Vagina (tissue), 2 donors: ENCODE measurements around the gene ITPK1. TPM values are rescaled to one million over a fixed set of nuclear protein-coding genes. Genes with fewer than 3 reads are reported as not detected.
A peak's percentile ranks its signal among the peaks of the same experiment; 100 is the strongest.

Experiments used
- DNase-seq, 2 donors: peaks; one replicate each; pipeline ENCODE4 v3.0.0-alpha.2; 2017; ENCODE audit errors: extremely low spot score in 2 of 2
- H3K27ac ChIP-seq: fragments of 200-600 bp; sonication (generic); one replicate; pipeline ENCODE4 v1.5.1; 2019
- H3K27me3 ChIP-seq: fragments of 200-600 bp; sonication (generic); one replicate; pipeline ENCODE4 v1.5.1; 2019
- H3K36me3 ChIP-seq, 2 donors: fragments of 200-600 bp; sonication (generic); one replicate each; pipeline ENCODE4 v1.5.1; 2017 to 2019
- H3K4me1 ChIP-seq: fragments of 200-600 bp; sonication (generic); one replicate; pipeline ENCODE4 v1.5.1; 2019
- H3K4me3 ChIP-seq, 2 donors: fragments of 200-600 bp; sonication (generic); 1 replicate in 1 of 2; 2 replicates in 1 of 2; pipeline ENCODE4 v1.5.1; 2016 to 2019
- H3K9me3 ChIP-seq: fragments of 200-600 bp; sonication (generic); one replicate; pipeline ENCODE4 v1.5.1; 2019
- POLR2A ChIP-seq, 2 donors: fragments of 450-650 bp; IDR thresholded peaks; one replicate each; pipeline ENCODE4 v1.6.1; 2017; ENCODE audit warnings: antibody characterized with exemption in 2 of 2, mild to moderate bottlenecking in 2 of 2, moderate library complexity in 2 of 2
- POLR2AphosphoS5 ChIP-seq, 2 donors: sonication (generic); formaldehyde crosslinking; IDR thresholded peaks; one replicate each; pipeline ENCODE4 v1.9.0; 2017; ENCODE audit warnings: antibody characterized with exemption in 2 of 2, mild to moderate bottlenecking in 2 of 2, low read depth in 1 of 2; ENCODE audit not compliant: insufficient read depth in 1 of 2
- intact Hi-C: fragments of 100-400 bp; cut with DNase I; formaldehyde crosslinking; loops from one replicate; pipeline ENCODE4 v1.15.1; 2023
- total RNA-seq: library from RNA; depleted of rRNA; stranded (reverse); fragments of >200 nt; gene quantifications from one replicate; pipeline ENCODE4 v1.2.3, GENCODE V29; 2016
- TF ChIP-seq, protein P1 (sequence below), 3 experiments: fragments of 450-650 bp in 2 of 3; fragments of 200-600 bp in 1 of 3; sonication (generic) in 1 of 3; IDR thresholded peaks; one replicate each; pipeline ENCODE4 v1.5.1; 2017 to 2019; ENCODE audit warnings: antibody characterized with exemption in 3 of 3, mild to moderate bottlenecking in 2 of 3, moderate library complexity in 2 of 3

ITPK1 gene
- total RNA-seq, 1 donor from 2014 or later = 49.6 TPM

DNA sequence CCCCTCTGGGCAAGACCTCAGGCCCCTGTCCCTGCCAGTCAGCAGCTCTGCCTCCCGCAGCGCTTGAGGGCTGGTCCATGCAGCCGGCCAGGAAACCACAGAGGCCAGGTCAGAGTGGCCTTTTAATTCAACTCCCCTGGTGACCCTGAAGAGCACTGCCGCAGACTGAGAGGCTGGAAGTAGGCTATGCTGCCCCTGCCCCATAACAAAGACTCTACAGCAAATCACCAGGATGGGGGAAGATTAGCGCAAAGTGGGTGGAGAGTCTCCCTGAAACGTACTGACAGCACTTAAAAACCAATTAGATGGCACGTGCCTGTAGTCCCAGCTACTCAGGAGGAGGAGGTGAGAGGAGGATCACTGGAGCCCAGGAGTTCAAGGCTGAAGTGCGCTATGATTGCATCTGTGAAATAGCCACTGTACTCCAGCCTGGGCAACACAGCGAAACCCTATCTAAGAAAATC lies 70.5 kb downstream of the ITPK1 start:
- DNase-seq = no peak
- Histone ChIP-seq H3K9me3 (no peaks in the 10 kb centered on the region), H3K36me3 (no peaks in the 10 kb centered on the region), H3K27ac (peak overlapping the region; percentile 61), H3K4me1 (peaks cover 84% of the 10 kb centered on the region), H3K4me3 (no peak overlapping the region), H3K27me3 (no peaks in the 10 kb centered on the region)
- intact Hi-C loops = loop anchor here (10.0 kb wide), 1 partner anchor 70 kb away; the partner anchor contains the start of gene ITPK1
- TF ChIP-seq POLR2AphosphoS5 (IDR thresholded peaks at IDR 0.05; ENCODE audit: insufficient read depth in 1 of 2, low read depth in 1 of 2) (no peak), POLR2A (IDR thresholded peaks at IDR 0.05) (no peak)
- TF ChIP-seq, protein P1, sequence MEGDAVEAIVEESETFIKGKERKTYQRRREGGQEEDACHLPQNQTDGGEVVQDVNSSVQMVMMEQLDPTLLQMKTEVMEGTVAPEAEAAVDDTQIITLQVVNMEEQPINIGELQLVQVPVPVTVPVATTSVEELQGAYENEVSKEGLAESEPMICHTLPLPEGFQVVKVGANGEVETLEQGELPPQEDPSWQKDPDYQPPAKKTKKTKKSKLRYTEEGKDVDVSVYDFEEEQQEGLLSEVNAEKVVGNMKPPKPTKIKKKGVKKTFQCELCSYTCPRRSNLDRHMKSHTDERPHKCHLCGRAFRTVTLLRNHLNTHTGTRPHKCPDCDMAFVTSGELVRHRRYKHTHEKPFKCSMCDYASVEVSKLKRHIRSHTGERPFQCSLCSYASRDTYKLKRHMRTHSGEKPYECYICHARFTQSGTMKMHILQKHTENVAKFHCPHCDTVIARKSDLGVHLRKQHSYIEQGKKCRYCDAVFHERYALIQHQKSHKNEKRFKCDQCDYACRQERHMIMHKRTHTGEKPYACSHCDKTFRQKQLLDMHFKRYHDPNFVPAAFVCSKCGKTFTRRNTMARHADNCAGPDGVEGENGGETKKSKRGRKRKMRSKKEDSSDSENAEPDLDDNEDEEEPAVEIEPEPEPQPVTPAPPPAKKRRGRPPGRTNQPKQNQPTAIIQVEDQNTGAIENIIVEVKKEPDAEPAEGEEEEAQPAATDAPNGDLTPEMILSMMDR (IDR thresholded peaks at IDR 0.05) = no peak

DNA sequence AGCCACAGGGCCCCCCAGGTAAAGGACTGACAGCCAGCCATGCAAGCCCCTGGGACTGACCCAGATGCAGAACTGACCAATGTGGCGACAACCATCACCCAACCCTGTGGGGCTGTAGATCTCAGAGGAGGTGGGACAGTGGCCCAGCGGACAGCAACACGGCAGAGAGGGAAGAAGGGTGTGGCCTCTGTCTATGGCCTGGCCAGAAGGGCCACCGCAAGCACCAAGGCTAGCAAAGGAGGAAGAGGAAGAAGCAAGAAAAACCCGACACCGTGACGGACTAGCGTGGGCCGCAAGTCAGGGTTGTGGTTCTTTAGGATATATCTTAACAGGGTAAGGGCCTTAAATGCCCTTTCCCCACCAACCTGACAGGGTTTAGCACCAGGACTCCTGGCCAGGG lies 71.2 kb downstream of the ITPK1 start:
- Histone ChIP-seq H3K4me3 (no peak overlapping the region), H3K36me3 (no peaks in the 10 kb centered on the region), H3K9me3 (no peaks in the 10 kb centered on the region), H3K4me1 (peaks cover 84% of the 10 kb centered on the region), H3K27me3 (no peaks in the 10 kb centered on the region), H3K27ac (peak overlapping the region; percentile 61)
- no peak for TF ChIP-seq POLR2A (IDR thresholded peaks at IDR 0.05)
- TF ChIP-seq POLR2AphosphoS5 (IDR thresholded peaks at IDR 0.05; ENCODE audit: insufficient read depth in 1 of 2, low read depth in 1 of 2) = no peak
- TF ChIP-seq, protein P1 (IDR thresholded peaks at IDR 0.05) = no peak
- no peak for DNase-seq
- intact Hi-C loops = loop anchor here (10.0 kb wide), 1 partner anchor 70 kb away; the partner anchor contains the start of gene ITPK1

DNA sequence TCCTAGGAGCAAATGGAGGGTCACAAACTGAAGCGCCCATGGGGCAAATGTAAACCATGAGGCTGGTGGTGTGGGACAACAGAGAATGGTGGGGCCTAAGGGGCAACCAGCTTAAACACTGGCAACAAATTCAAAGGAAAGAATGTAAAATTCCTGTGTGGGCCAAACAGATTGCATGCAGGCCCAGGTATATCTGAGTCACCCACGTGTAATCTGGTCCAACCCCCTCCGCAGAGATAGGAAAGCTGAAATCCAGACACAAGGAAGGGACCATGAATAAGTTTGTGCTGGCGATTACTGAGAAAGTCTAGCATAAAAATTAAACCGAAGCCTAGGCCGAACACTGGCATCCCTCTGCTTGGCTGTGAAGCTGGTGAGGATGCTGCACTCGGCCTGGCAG lies 71.6 kb downstream of the ITPK1 start:
- H3K4me3 ChIP-seq = no peak overlapping the region
- no peak for DNase-seq
- peak overlapping the region; percentile 61 for H3K27ac ChIP-seq
- H3K4me1 ChIP-seq = peaks cover 84% of the 10 kb centered on the region
- H3K27me3 ChIP-seq = no peaks in the 10 kb centered on the region
- TF ChIP-seq POLR2AphosphoS5 (IDR thresholded peaks at IDR 0.05; ENCODE audit: insufficient read depth in 1 of 2, low read depth in 1 of 2) (no peak), POLR2A (IDR thresholded peaks at IDR 0.05) (no peak)
- TF ChIP-seq, protein P1 (IDR thresholded peaks at IDR 0.05) = no peak
- intact Hi-C loops = loop anchor here (10.0 kb wide), 1 partner anchor 71 kb away; the partner anchor contains the start of gene ITPK1
- H3K36me3 ChIP-seq = no peaks in the 10 kb centered on the region
- no peaks in the 10 kb centered on the region for H3K9me3 ChIP-seq

DNA sequence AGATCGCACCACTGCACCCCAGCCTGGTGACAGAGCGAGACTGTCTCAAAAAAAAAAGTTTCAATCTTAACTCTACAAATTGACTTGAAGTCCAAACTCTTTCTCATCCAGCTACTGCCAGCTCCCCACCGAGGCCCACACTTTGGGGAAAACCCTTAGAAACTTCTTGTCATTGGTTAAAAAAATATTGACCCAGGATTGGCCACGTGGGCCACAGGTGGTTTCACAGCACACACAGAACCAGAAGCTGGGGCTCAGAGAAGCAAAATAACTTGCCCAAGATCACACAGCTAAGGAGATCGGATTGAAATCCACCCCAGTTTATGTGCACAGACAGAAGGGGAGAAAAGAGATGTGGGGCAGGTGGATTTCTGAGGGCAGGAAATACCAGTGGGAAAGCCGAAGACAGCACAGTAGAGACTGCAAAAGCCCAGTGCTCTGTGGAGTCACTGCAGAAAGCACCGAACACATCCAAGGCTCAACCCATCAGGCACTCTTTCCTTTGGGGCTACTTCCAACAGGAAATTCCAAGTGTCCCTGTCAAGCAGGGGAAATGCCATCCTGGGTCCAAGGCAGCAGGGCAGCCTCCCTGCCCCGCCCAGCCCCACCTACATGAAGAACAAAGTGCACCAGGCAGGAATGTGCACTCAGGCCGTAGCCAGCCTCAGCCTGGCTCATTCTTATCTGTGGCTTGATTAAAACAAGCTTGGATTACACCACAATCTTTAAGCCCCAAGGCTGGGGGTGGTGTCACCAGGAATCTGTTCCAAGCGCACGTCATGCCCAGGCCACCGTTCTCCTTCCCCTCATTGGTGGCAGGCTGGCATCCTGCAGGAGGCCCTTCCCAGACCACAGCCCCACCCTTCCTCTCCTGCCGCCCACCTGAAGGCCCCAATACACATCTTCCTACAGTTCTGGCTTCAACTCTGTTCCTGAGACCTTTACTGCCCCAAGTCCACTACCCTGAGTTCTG lies 72.5 kb downstream of the ITPK1 start:
- no peaks in the 10 kb centered on the region for H3K9me3 ChIP-seq
- no peaks in the 10 kb centered on the region for H3K36me3 ChIP-seq
- no peak for DNase-seq
- H3K4me1 ChIP-seq = peaks cover 83% of the 10 kb centered on the region
- H3K4me3 ChIP-seq = no peak overlapping the region
- intact Hi-C loops = loop anchor here (10.0 kb wide), 1 partner anchor 72 kb away; the partner anchor contains the start of gene ITPK1
- peak overlapping the region; percentile 61 for H3K27ac ChIP-seq
- no peaks in the 10 kb centered on the region for H3K27me3 ChIP-seq
- no peak for TF ChIP-seq POLR2A (IDR thresholded peaks at IDR 0.05)
- peak; percentile 13 to 44 for TF ChIP-seq POLR2AphosphoS5 (IDR thresholded peaks at IDR 0.05; ENCODE audit: insufficient read depth in 1 of 2, low read depth in 1 of 2)

DNA sequence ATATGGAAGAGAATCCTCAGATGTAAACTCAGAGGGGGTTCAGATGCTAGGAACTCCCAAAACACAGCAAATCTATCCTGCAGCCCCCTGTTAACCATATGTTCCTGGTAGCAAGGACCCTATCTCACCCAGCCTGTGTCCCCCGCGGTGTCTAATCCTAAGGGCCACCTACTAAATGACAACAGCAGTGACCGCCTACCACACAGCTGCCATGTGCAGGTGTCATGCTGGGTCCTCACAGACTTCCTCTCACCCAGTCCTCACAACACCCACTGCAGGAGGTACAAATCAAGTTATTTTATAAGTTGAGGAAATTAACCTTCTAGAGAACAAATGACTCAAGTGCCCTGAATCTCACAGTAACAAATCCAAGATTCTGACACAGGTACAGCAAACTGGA lies 73.9 kb downstream of the ITPK1 start:
- H3K36me3 ChIP-seq = no peaks in the 10 kb centered on the region
- H3K27ac ChIP-seq = peak overlapping the region; percentile 68
- intact Hi-C loops = loop anchor here (10.0 kb wide), 1 partner anchor 73 kb away; the partner anchor contains the start of gene ITPK1
- no peaks in the 10 kb centered on the region for H3K27me3 ChIP-seq
- H3K9me3 ChIP-seq = no peaks in the 10 kb centered on the region
- no peak for DNase-seq
- TF ChIP-seq POLR2AphosphoS5 (IDR thresholded peaks at IDR 0.05; ENCODE audit: insufficient read depth in 1 of 2, low read depth in 1 of 2) (no peak), POLR2A (IDR thresholded peaks at IDR 0.05) (no peak)
- peaks cover 81% of the 10 kb centered on the region for H3K4me1 ChIP-seq
- H3K4me3 ChIP-seq = no peak overlapping the region
